Measurements from ENCODE around the gene TOMM70.

The TOMM70 gene

DNA sequence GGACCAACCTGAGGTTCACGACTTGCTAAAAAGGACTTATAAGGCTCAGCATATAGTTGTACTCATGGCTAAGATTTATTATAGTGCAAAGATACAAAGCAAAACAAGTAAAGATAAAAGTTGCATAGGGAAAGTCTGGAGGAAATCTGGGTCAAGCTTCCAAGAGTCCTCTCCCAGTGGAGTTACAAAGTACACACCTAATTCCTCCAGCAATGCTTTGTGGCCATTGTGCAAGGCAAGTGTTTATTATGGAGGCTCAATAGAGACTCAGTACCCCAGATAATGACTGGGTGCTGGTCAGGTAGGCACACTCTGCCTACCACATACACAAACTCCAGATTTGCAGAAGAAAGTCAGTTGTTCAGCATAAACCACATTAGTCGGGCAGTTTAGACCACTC, 23.4 kb upstream of the TOMM70 start:
- no peak overlapping the region for H3K4me3 ChIP-seq (ENCODE audit: low read depth, low read length)
- DNase-seq (ENCODE audit: low read depth) = no peak
- TF ChIP-seq, protein P1, sequence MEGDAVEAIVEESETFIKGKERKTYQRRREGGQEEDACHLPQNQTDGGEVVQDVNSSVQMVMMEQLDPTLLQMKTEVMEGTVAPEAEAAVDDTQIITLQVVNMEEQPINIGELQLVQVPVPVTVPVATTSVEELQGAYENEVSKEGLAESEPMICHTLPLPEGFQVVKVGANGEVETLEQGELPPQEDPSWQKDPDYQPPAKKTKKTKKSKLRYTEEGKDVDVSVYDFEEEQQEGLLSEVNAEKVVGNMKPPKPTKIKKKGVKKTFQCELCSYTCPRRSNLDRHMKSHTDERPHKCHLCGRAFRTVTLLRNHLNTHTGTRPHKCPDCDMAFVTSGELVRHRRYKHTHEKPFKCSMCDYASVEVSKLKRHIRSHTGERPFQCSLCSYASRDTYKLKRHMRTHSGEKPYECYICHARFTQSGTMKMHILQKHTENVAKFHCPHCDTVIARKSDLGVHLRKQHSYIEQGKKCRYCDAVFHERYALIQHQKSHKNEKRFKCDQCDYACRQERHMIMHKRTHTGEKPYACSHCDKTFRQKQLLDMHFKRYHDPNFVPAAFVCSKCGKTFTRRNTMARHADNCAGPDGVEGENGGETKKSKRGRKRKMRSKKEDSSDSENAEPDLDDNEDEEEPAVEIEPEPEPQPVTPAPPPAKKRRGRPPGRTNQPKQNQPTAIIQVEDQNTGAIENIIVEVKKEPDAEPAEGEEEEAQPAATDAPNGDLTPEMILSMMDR (IDR thresholded peaks at IDR 0.05; ENCODE audit: low read depth, low read length, missing control alignments) = no peak

DNA sequence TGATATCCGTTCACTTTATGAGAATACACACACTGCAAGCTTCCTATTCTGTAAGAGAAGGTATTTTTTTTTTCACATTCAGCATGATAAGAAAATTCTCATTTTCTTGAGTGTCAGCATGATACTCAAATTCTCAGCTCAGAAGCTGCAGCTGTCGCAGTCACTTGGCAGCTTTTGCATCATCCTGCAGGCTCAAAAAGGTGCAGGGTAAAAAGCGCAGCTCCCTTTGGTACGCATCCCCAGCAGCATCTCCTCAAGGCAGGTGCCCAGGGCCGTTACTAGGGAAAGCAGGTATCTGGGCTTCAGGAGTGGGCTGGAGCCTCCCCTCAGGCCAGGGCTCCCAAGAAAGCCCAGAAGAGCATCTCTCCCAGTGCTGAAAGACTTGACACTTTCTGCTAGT, 22.7 kb upstream of the TOMM70 start:
- TF ChIP-seq, protein P1 (IDR thresholded peaks at IDR 0.05; ENCODE audit: low read depth, low read length, missing control alignments) = no peak

DNA sequence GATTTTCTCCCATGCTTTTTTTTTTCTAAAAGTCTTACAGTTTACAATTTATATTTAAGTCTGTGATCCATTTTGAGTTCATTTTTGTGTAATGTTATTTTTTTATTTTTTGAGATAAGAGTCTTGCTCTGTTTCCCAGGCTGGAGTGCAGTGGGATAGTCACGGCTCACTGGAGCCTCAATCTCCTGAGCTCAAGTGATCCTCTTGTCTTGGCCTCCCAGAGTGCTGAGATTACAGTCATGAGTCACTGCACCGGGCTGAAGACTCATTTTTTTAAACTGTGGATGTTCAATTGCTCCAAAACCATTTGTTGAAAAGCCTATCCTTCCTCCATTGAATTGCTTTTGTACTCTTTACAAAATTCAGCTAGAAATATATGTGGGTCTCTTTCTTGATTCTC, 20.0 kb upstream of the TOMM70 start:
- TF ChIP-seq, protein P1 (IDR thresholded peaks at IDR 0.05; ENCODE audit: low read depth, low read length, missing control alignments) = no peak
- H3K4me3 ChIP-seq (ENCODE audit: low read depth, low read length) = no peak overlapping the region
- no peak for DNase-seq (ENCODE audit: low read depth)

More for the DNA sequence above, 22.7 kb upstream of the TOMM70 start:
- H3K4me3 ChIP-seq (ENCODE audit: low read depth, low read length) = no peak overlapping the region
- DNase-seq (ENCODE audit: low read depth) = no peak

DNA sequence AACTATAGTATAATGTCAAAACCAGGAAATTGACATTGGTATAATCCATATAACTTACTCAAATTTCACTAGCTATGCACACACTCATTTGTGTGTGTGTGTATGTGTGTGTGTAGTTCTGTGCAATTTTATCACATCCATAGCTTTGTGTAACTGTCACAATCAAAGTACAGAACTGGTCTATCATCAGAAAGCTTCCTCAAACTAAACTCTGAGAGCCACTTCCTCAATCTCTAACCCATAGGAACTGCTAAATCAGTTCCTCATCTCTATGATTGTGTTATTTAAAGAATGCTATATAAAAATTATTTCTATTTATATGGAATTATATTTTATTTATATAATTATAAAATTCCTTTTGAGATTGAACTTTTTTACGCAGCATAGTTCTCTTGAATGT, 18.5 kb upstream of the TOMM70 start:
- H3K4me3 ChIP-seq (ENCODE audit: low read depth, low read length) = no peak overlapping the region
- DNase-seq (ENCODE audit: low read depth) = no peak
- TF ChIP-seq, protein P1 (IDR thresholded peaks at IDR 0.05; ENCODE audit: low read depth, low read length, missing control alignments) = no peak

DNA sequence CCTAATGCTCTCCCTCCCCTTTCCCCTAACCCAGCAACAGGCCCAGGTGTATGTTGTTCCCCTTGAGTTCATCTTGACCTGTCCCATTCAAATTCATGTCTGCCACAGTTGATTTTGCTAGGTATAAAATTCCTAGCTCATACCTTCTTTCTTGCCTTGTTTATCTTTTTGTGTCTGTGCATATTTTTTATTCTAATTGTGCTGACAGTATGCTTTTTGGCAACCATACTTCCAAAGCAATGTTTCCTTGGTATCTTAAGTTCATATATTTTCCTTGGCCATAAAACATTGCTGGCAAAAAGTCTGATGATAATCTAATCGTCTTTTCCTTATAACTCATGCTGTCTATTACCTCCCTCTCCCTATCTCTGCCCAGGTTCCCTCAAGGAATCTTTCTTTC, 16.0 kb upstream of the TOMM70 start:
- H3K4me3 ChIP-seq (ENCODE audit: low read depth, low read length) = no peak overlapping the region
- TF ChIP-seq, protein P1 (IDR thresholded peaks at IDR 0.05; ENCODE audit: low read depth, low read length, missing control alignments) = no peak
- DNase-seq (ENCODE audit: low read depth) = no peak

DNA sequence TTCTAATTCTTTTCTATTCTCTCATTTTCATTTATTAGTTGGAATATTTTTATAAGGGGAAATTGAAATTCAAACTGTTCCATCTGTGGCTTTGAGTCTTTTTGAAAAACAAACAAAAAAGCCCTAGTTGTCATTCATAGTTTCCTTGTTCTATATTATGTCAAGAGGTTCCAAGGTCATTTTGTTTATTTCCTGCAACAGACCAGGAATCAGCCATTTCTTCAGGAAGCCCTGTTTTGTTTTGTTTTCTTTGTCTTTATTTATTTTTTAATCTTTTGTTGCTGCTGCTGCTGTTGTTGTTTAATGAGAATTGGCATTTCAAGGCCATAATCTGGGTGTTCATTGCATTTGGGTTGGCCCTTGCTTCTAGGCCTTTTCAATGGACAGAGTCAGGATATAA, 15.3 kb upstream of the TOMM70 start:
- TF ChIP-seq, protein P1 (IDR thresholded peaks at IDR 0.05; ENCODE audit: low read depth, low read length, missing control alignments) = no peak
- no peak overlapping the region for H3K4me3 ChIP-seq (ENCODE audit: low read depth, low read length)
- no peak for DNase-seq (ENCODE audit: low read depth)

DNA sequence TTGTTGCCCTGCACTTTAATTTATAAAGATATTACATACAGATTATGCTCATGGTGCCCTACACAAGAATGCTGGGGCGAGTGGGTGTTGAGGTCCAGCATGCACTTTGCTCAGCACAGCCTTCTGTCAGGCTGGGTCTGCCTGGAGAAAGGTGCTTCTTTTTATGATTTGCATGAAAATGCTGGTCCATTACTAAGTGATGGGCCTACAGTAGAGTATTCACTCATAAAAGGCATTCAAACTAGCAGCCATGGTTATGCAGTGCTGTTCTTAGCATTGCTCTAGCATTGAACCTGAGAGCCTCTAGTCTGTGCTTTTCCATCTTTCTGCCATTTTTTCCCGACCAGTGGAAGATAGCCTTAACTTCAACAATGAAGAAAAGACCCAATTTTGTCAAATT, 12.7 kb upstream of the TOMM70 start:
- H3K4me3 ChIP-seq (ENCODE audit: low read depth, low read length) = no peak overlapping the region
- no peak for DNase-seq (ENCODE audit: low read depth)
- TF ChIP-seq, protein P1 (IDR thresholded peaks at IDR 0.05; ENCODE audit: low read depth, low read length, missing control alignments) = no peak

All from GM12864 (cell line).